HCT116 (cell line): ENCODE data around the gene PRRT1. TPM values are rescaled to one million over a fixed set of nuclear protein-coding genes. Genes with fewer than 3 reads are reported as not detected.

Source experiments
- ATAC-seq: fragments of 200-7000 bp; cut with Tn5 transposase; 2 replicates; pipeline ENCODE4 v1.9.1; 2020; ENCODE audit warnings: mild to moderate bottlenecking, moderate library complexity
- BruUV-seq: library from RNA; stranded (reverse); fragments of 400-500 nt; replicated peaks from 2 replicates; lab custom pipeline; 2021; lab: Mats Ljungman, UMichigan
- CTCF ChIA-PET: fragments of 300-600 bp; sonication (Branson Sonifier 250); formaldehyde crosslinking; loops from one replicate; lab custom pipeline; 2021; ENCODE audit warnings: antibody characterized with exemption; lab: Charles Lee
- POLR2A ChIA-PET: fragments of 300-600, 350-600 bp; sonication (Branson Sonifier 250); formaldehyde crosslinking; loops from one replicate; lab custom pipeline; 2021; ENCODE audit warnings: antibody characterized with exemption; lab: Charles Lee
- RAD21 ChIA-PET, 2 experiments: fragments of 300-600 bp; sonication (Branson Sonifier 250); formaldehyde crosslinking; loops; one replicate each; lab custom pipeline; 2023; ENCODE audit warnings: low total read pairs in 2 of 2; ENCODE audit not compliant: uncharacterized antibody in 2 of 2, unreplicated experiment in 2 of 2, low non-redundant PET in 1 of 2; lab: Charles Lee
- DNase-seq: peaks from one replicate; pipeline ENCODE4 v3.0.0-alpha.2; 2010; ENCODE audit warnings: low read depth, low spot score
- H2AFZ ChIP-seq: fragments of 200-600 bp; shearing (Covaris generic), sonication (generic); 2 replicates; pipeline ENCODE4 v1.6.1; 2017; ENCODE audit warnings: low read depth, mixed run types, mixed read lengths, antibody characterized with exemption, low read length; ENCODE audit not compliant: poor library complexity, severe bottlenecking
- H3K27ac ChIP-seq: 2 replicates; pipeline ENCODE4 v1.5.1; 2012; ENCODE audit warnings: low read depth, low read length
- H3K27me3 ChIP-seq: fragments of 200-600 bp; sonication (generic); 2 replicates; pipeline ENCODE4 v1.6.1; 2016; ENCODE audit warnings: mixed run types, low read length, mixed read lengths; ENCODE audit not compliant: insufficient read depth
- H3K36me3 ChIP-seq, 2 experiments: fragments of 200-500 bp in 1 of 2; fragments of 200-600 bp in 1 of 2; sonication (Bioruptor generic) in 1 of 2; sonication (generic) in 1 of 2; 2 replicates each; pipeline versions ENCODE4 v1.5.1 to v1.6.1; 2014 to 2016; ENCODE audit warnings: low read length in 2 of 2, inconsistent platforms in 1 of 2, mixed read lengths in 1 of 2, mixed run types in 1 of 2; ENCODE audit not compliant: insufficient read depth in 2 of 2, control insufficient read depth in 1 of 2
- H3K4me1 ChIP-seq, 2 experiments: fragments of 200-600 bp in 1 of 2; sonication (generic) in 1 of 2; 2 replicates each; pipeline versions ENCODE4 v1.5.1 to v1.6.1; 2012 to 2017; ENCODE audit warnings: low read length in 2 of 2, inconsistent platforms in 1 of 2, mild to moderate bottlenecking in 1 of 2, mixed read lengths in 1 of 2, mixed run types in 1 of 2, moderate library complexity in 1 of 2; ENCODE audit not compliant: insufficient read depth in 2 of 2, control insufficient read depth in 1 of 2
- H3K4me2 ChIP-seq: fragments of 200-600 bp; sonication (generic); 2 replicates; pipeline ENCODE4 v1.6.1; 2017; ENCODE audit warnings: mixed run types, low read length, mixed read lengths
- H3K4me3 ChIP-seq, 2 experiments: fragments of 200-600 bp in 1 of 2; sonication (generic) in 1 of 2; replicated peaks in 1 of 2; 2 replicates each; pipeline ENCODE4 v1.5.1; 2011 to 2016; ENCODE audit warnings: low read length in 2 of 2, control low read depth in 1 of 2, low read depth in 1 of 2, mild to moderate bottlenecking in 1 of 2, mixed read lengths in 1 of 2, mixed run types in 1 of 2
- H3K79me2 ChIP-seq: fragments of 200-600 bp; sonication (generic); 2 replicates; pipeline ENCODE4 v1.6.1; 2017; ENCODE audit warnings: mild to moderate bottlenecking, mixed run types, low read length, moderate library complexity, mixed read lengths; ENCODE audit not compliant: insufficient read depth
- H3K9ac ChIP-seq: fragments of 200-600 bp; sonication (generic); 2 replicates; pipeline ENCODE4 v1.6.1; 2016; ENCODE audit warnings: low read length, mixed read lengths
- H3K9me2 ChIP-seq: fragments of 200-600 bp; sonication (generic), shearing (Covaris generic); 2 replicates; pipeline ENCODE4 v1.6.1; 2017; ENCODE audit warnings: mixed run types, mild to moderate bottlenecking, moderate library complexity; ENCODE audit not compliant: insufficient read depth
- H3K9me3 ChIP-seq, 2 experiments: fragments of 200-500 bp in 1 of 2; fragments of 200-600 bp in 1 of 2; sonication (Bioruptor generic) in 1 of 2; sonication (generic) in 1 of 2; 2 replicates each; pipeline ENCODE4 v1.6.1; 2014 to 2017; ENCODE audit warnings: low read length in 2 of 2, mixed read lengths in 2 of 2, inconsistent platforms in 1 of 2, low read depth in 1 of 2, mild to moderate bottlenecking in 1 of 2, mixed run types in 1 of 2, moderate library complexity in 1 of 2; ENCODE audit not compliant: control insufficient read depth in 1 of 2, insufficient read depth in 1 of 2
- H4K20me1 ChIP-seq: fragments of 200-600 bp; sonication (generic), shearing (Covaris generic); 2 replicates; pipeline ENCODE4 v1.6.1; 2017; ENCODE audit warnings: mixed run types, mild to moderate bottlenecking, moderate library complexity; ENCODE audit not compliant: insufficient read depth
- EZH2 ChIP-seq: fragments of 200-600 bp; sonication (generic); IDR thresholded peaks from 2 replicates; pipeline ENCODE4 v1.6.1; 2017; ENCODE audit warnings: antibody characterized with exemption, mixed run types
- EZH2phosphoT487 ChIP-seq: fragments of 200-600 bp; IDR thresholded peaks from 2 replicates; pipeline ENCODE4 v1.6.1; 2018; ENCODE audit warnings: antibody characterized with exemption, borderline replicate concordance
- JUND ChIP-seq: IDR thresholded peaks from 2 replicates; pipeline ENCODE4 v1.6.1; 2012
- POLR2A ChIP-seq: IDR thresholded peaks from 2 replicates; pipeline ENCODE4 v1.7.0; 2011; ENCODE audit warnings: borderline replicate concordance; ENCODE audit not compliant: insufficient read depth, insufficient read length; ENCODE audit errors: extremely low read depth
- SIN3A ChIP-seq: IDR thresholded peaks from 2 replicates; pipeline ENCODE4 v1.6.1; 2012; ENCODE audit warnings: low read depth
- SP1 ChIP-seq: IDR thresholded peaks from 2 replicates; pipeline ENCODE4 v1.6.1; 2012; ENCODE audit warnings: low read depth
- SRF ChIP-seq: IDR thresholded peaks from 2 replicates; pipeline ENCODE4 v1.6.1; 2012; ENCODE audit warnings: low read depth
- TCF7L2 ChIP-seq: IDR thresholded peaks from 2 replicates; pipeline ENCODE4 v1.7.0; 2011; ENCODE audit warnings: borderline replicate concordance, inconsistent platforms; ENCODE audit not compliant: insufficient read depth, insufficient read length; ENCODE audit errors: extremely low read depth
- ZNF274 ChIP-seq: fragments of 200-500 bp; sonication (Bioruptor generic); IDR thresholded peaks from 2 replicates; pipeline ENCODE4 v1.6.1; 2014; ENCODE audit warnings: mild to moderate bottlenecking, low read depth, low read length, inconsistent platforms
- intact Hi-C: fragments of 100-400 bp; cut with micrococcal nuclease; formaldehyde crosslinking; loops from 2 replicates; pipeline ENCODE4 v1.10.0; 2022
- total RNA-seq: library from RNA; stranded (reverse); gene quantifications from one replicate; pipeline ENCODE4 v1.2.1, GENCODE V29; 2021; ENCODE audit not compliant: unreplicated experiment
- TF ChIP-seq, protein P1 (sequence below), 3 experiments: fragments of 200-600 bp in 1 of 3; sonication (generic) in 1 of 3; IDR thresholded peaks in 2 of 3; conservative IDR thresholded peaks in 1 of 3; 2 replicates each; pipeline ENCODE4 v1.5.1; 2012 to 2017; ENCODE audit warnings: low read depth in 2 of 3, low read length in 2 of 3, antibody characterized with exemption in 1 of 3, borderline replicate concordance in 1 of 3, control low read depth in 1 of 3, mild to moderate bottlenecking in 1 of 3, mixed read lengths in 1 of 3, mixed run types in 1 of 3, moderate library complexity in 1 of 3; ENCODE audit not compliant: insufficient read depth in 1 of 3
- TF ChIP-seq, protein P2 (sequence below): IDR thresholded peaks from 2 replicates; pipeline ENCODE4 v1.6.1; 2011; ENCODE audit warnings: mild to moderate bottlenecking, low read length, moderate library complexity; ENCODE audit not compliant: insufficient replicate concordance; ENCODE audit errors: extremely low read depth

PRRT1 gene
- total RNA-seq, 1 experiment from 2014 or later, result 6.1 TPM

DNA sequence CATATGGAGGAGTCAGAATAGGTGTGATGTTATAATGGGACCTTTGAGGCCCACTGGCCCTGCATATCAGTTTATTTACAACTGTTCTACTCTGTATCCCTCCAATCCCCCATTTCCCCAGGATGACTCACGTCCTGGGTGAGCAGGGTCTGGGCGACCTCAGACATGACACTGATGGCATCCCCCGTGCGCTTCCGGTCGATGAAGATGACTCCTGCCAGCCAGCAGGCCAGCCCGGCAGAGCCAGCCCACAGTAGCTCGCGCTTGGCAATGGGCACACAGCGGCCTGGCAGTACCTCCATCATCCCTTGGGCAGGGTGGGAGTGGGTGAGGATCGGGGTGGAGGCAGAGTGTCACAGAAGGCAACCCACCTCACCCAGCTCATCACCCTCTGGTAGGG, 18.6 kb upstream of the PRRT1 start:
- Histone ChIP-seq H3K27ac (no peak overlapping the region), H3K9me3 (no peaks in the 10 kb centered on the region), H3K27me3 (no peaks in the 10 kb centered on the region), H3K9me2 (no peaks in the 10 kb centered on the region), H3K4me1 (peaks cover 7 to 20% of the 10 kb centered on the region in 2 experiments), H3K36me3 (peaks cover 4 to 15% of the 10 kb centered on the region in 2 experiments; a peak in 3 of 4 replicates), H4K20me1 (no peaks in the 10 kb centered on the region), H3K4me3 (no peak overlapping the region), H2AFZ (no peak overlapping the region), H3K79me2 (peaks cover 12% of the 10 kb centered on the region), H3K4me2 (no peak overlapping the region), H3K9ac (no peak overlapping the region)
- ATAC-seq (no peak), DNase-seq (no peak)
- TF ChIP-seq, protein P1, sequence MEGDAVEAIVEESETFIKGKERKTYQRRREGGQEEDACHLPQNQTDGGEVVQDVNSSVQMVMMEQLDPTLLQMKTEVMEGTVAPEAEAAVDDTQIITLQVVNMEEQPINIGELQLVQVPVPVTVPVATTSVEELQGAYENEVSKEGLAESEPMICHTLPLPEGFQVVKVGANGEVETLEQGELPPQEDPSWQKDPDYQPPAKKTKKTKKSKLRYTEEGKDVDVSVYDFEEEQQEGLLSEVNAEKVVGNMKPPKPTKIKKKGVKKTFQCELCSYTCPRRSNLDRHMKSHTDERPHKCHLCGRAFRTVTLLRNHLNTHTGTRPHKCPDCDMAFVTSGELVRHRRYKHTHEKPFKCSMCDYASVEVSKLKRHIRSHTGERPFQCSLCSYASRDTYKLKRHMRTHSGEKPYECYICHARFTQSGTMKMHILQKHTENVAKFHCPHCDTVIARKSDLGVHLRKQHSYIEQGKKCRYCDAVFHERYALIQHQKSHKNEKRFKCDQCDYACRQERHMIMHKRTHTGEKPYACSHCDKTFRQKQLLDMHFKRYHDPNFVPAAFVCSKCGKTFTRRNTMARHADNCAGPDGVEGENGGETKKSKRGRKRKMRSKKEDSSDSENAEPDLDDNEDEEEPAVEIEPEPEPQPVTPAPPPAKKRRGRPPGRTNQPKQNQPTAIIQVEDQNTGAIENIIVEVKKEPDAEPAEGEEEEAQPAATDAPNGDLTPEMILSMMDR (IDR thresholded peaks at IDR 0.05 in 2 of 3, conservative IDR thresholded peaks at IDR 0.05 in 1 of 3; ENCODE audit: borderline replicate concordance in 1 of 3, insufficient read depth in 1 of 3, low read depth in 2 of 3, low read length in 2 of 3), result no peak
- TF ChIP-seq POLR2A (no peak), JUND (no peak), SRF (no peak), SIN3A (no peak), TCF7L2 (no peak), ZNF274 (no peak), EZH2phosphoT487 (no peak), SP1 (no peak), EZH2 (no peak)
- TF ChIP-seq, protein P2, sequence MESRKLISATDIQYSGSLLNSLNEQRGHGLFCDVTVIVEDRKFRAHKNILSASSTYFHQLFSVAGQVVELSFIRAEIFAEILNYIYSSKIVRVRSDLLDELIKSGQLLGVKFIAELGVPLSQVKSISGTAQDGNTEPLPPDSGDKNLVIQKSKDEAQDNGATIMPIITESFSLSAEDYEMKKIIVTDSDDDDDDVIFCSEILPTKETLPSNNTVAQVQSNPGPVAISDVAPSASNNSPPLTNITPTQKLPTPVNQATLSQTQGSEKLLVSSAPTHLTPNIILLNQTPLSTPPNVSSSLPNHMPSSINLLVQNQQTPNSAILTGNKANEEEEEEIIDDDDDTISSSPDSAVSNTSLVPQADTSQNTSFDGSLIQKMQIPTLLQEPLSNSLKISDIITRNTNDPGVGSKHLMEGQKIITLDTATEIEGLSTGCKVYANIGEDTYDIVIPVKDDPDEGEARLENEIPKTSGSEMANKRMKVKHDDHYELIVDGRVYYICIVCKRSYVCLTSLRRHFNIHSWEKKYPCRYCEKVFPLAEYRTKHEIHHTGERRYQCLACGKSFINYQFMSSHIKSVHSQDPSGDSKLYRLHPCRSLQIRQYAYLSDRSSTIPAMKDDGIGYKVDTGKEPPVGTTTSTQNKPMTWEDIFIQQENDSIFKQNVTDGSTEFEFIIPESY, result no peak
- intact Hi-C loops, result no loop called here
- ChIA-PET RAD21 (no interaction called here), POLR2A (no interaction called here), CTCF (no interaction called here)
- no TSS peak for BruUV-seq
